Kidney glomerular epithelial cell (primary cell): ENCODE data around the gene DAZAP1.

Source experiments
- DNase-seq: peaks from one replicate; lab custom pipeline; 2025; lab: John Stamatoyannopoulos, UW

Gene DAZAP1

DNA sequence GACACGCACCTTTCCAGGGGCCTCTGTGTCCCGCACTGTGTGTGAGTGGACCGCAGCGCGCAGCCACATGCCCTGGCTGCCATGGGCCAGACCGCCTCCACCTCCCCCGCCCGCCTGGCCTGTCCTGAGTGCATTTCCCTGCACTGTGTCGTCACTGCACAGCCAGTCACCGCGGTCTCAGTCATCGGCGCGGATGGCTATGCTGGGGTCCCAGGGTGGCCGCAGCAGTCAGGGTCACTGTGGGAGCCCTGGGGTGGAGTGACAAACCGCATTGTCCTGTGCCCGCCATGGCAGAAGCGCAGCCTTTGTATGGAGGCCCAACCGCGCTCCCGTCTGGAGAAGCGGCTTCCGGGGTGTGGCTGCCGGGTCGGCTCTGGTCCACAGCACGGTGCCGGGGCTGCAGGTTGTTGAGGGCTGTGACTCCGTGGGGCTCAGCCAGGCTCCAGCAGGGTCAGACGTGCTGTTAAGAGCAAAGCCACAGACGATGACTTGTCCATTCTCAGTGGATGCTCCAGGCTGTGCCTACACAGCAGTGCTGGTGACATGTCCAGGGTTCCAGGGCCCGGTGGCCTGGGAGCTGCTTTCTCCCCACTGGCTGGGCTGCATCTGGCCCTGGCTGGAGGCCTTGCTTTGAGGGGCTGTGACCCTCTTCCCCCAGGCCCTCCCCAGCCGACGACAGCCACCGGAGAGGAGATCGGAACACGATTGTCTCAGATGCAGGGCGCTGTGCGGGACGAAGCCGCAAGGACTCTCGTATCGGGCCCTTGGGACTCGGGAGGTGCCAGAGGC lies 30.0 kb upstream of the DAZAP1 start:
- DNase-seq = no peak

DNA sequence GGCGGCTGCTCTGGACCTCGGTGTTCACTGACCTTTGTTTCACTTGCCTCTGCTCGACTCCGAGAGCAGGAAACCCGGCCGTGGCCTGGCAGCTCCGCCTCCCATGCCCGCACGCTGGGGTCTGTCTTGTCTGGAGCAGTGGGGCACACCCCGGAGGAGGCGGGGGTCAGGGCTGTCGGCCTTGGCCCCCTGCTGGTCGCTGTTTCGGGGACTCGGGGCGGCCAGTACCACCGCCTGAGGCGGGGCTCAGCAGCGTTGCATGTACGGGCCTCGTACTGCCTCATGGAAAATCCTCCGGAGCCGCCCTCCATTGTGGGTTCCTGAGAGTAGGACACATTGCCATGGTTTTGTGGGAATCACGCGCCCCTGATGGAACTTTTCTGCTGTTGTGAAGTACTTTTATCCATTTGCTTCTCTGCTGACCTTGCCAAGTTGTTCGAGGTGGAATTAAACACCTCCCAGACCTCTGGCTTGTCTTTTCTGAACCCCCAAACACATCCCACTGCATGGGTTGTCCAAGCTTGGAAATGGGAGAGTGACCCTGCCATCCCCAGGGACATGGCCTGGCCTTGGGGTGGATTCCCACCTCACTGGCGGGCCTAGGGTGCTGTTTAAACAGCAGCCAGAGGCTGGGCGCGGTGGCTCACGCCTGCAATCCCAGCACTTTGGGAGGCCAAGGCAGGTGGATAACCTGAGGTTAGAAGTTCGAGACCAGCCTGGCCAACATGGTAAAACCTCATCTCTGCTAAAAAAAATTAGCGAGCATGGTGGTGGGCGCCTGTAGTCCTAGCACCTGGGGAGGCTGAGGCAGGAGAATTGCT lies 29.2 kb upstream of the DAZAP1 start:
- no peak for DNase-seq

DNA sequence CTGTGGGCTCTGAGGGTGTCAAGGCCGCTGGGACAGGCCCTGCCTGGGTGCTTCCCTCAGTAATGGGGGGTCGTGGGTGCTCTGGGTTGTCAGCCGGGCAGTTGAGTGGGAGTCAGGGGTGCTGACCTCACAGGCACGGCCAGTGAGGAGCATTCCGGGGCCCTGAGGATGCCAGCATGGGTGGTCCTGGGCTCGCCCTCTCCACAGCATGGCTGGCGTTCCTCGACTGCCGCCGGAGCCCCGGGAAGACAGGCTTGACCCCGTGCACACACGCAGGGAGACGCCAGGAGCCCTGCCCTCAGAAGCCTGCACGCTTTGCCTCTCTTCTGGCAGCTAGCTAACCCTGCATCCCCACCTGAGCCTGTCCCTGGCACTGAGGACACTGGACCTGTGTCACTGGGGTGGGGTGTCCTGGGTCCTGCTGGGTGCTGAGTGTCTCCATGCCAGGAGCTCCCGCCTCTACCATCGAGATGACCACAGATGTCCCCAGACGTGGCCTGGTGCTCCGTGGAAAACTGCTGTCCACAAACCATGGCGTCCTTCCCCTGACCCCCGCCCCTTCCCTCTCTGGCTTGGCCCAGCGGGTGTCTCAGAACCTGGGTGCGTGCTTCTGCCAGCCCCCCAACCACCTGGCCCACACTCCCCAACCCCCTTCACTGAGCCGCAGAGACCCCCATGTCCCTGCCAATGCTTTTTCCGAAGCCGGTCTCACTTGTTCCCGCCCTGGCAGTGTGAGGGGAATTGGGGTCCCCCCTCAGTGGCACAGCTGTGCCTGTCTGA lies 28.1 kb upstream of the DAZAP1 start:
- DNase-seq = no peak

DNA sequence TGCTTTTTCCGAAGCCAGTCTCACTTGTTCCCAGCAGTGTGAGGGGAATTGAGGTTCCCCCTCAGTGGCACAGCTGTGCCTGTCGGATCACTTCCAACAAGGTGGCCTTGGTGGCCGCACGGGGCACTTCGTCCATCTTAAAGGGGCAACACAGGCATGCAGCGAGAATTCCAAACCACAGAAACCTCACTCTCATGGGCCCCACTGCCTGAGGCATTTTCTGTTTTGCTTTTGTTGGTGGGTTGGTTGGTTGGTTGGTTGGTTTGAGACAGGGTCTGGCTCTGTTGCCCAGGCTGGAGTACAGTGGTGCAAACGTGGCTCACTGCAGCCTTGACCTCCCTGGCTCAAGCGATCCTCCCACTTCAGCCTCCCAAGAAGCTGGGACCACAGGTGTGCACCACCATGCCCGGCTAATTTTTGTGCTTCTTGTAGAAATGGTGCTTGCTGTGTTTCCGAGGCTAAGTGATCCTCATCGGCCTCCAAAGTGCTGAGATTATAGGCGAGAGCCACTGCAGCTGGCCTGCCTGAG lies 27.4 kb upstream of the DAZAP1 start:
- no peak for DNase-seq

DNA sequence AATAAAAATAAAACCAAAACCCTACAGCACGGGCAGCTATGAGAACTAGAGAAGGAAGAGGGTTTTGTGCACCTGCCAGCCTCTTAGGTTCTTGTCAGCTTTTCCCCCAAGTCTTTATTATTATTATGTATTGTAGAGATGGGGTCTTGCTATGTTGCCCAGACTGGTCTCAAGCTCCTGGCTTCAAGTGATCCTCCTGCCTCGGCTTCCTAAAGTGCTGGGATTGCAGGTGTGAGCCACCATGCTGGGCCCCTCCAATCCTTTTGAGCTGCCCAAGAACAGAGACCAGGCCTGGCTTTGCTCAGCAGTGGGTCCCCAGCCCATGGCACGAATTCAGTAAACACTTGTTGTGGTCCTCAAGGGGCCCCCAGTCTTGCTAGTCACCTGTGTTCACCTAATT lies 25.1 kb upstream of the DAZAP1 start:
- DNase-seq = no peak

DNA sequence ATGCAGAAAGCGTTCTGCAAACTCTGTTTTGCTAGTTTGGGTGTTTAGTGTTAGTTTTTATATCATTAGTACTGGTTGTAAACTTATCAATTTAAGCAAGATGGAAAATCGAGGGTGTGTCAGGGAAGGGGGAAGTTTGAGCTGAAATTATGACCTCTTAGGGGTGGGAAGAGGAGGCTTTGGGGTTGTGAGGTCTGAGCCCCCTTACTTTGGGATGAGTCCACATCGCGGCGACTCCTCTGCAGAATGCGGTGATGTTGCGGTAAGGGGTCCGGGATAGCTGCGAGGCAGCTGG lies 24.4 kb upstream of the DAZAP1 start:
- DNase-seq = no peak

DNA sequence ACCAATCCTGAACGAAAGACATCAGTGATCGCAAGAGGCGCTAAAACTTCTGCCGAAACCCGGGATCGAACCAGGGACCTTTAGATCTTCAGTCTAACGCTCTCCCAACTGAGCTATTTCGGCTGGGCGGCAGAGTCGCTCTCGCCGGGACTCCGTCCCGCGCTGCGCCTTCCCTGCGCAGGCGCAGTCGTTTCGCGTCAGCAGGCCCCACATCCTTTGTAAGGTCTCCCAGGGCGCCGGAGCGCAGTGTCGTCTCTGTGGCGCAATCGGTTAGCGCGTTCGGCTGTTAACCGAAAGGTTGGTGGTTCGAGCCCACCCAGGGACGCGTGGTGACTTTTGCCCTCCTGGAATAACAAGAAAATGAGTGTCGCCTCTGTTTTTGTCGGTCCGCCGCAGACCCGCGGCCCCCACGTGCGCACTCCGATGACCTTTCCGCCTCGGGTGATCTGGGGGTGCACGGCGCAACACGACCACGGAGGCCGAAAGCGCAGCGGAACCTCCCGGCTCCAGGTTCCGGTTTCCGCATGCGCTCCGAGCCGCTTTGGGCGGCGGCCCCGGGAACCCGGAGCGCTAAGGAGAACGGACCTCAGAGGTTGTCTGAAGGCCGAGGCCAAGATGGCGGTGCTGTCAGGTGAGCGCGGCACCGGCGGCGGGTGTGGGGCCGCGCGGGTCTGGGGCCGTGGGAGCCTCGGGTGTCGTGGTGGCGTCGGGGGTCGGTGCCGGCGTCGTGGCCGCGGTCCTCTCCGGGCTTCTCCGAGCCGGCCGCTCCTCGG lies 23.9 kb upstream of the DAZAP1 start, which contains the start of gene NDUFS7:
NDUFS7 (plus strand) TSS at position 596 of the 773 bp plus-strand sequence; CDS start at position 616, 20 bp downstream.
- peak; percentile 88 for DNase-seq

DNA sequence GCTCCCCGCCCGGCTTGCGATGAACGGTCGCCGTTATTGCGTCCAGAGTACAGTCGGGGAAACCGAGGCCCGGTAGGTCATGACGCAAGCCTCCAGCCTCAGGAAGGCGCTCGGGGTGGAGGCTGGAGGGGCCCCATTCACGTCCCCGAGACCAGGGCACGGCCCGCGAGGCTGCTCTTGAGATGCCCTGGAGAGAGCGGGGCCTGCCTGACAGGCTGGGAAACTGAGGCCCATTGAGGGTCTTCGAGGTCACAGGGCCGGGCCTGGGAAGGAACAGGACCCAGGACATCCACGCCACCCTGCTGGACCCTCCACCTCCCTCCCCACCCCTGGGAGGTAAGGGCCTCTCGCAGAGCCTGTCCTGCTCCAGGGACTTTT lies 23.3 kb upstream of the DAZAP1 start:
- no peak for DNase-seq

DNA sequence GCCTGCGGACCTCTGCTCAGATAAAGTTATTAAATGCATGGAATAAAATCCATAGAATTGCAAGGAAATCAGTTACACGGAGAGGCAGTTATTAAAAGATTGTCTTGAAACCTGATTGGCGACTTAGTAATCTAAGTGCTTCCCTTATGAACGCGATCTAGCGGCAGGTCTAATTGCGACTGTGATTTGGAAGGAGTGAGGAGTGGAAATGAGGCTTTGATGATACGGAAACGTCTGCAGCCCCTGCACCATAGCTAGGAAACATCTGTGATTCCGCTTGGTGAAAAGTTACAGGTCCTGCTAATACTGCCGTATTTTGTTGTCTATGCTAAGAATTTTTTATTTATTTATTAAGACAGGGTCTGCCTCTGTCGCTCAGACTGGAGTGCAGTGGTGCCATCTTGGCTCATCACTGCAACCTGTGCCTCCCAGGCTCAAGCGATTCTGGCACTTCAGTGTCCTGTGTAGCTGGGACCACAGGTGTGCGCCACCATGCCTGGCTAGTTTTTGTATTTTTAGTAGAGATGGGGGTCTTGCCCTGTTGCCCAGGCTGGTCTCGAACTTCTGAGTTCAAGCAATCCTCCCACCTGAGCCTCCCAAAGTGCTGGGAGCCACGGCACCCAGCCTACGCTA lies 22.8 kb upstream of the DAZAP1 start:
- no peak for DNase-seq

DNA sequence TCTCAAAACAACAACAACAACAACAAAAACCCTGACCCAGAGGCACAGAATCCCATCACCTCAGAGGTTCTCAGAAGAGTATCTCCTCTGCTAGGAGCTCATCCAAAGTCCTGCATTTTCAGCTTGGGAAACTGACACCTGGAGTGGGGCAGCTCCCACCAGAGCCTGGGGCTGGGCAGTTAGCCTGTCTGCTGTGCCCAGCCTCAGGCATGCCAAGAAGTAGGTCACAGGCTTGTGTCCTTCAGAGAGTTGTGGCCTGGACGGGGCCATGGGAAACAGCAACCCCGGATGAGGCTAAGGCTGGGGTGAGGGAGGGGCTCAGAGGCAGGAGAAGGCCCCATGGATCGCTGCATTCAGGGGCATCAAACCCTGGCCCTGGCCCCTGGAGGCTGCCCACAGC lies 21.6 kb upstream of the DAZAP1 start:
- no peak for DNase-seq

DNA sequence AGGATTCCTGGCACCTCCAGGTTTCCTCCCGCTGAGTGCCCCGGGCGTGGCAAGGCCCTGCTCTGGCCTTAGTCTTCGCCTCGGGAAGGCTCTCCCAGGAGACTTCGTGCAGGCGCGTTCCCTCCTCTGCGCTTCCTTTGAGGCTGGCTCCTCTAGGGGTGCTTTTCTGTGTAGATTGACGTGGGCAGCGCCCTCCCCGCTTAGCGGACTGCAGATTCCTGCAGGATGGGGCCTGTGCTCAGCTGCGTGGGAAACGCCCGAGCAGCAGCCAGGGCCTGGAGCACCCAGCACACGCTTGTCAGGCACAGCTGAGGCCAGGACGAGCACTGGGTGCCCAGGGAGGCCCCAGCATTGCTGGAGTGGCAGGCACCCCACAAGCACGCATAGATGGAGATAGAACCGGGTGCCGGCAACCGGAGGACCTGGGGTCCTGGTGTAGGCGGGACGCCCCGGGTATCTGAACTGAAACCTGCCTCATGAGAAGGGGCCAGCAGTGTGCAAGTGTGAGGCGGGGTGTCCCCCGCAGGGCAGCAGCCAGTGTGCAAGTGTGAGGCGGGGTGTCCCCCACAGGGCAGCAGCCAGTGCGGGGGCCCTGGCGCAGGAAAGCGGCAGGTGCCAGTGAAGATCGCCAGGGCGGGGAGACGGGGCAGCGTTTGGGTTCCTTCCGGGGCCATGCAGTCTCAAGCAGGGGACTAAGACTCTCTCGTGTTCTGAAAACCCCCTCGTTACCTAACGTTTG lies 20.3 kb upstream of the DAZAP1 start:
- no peak for DNase-seq

DNA sequence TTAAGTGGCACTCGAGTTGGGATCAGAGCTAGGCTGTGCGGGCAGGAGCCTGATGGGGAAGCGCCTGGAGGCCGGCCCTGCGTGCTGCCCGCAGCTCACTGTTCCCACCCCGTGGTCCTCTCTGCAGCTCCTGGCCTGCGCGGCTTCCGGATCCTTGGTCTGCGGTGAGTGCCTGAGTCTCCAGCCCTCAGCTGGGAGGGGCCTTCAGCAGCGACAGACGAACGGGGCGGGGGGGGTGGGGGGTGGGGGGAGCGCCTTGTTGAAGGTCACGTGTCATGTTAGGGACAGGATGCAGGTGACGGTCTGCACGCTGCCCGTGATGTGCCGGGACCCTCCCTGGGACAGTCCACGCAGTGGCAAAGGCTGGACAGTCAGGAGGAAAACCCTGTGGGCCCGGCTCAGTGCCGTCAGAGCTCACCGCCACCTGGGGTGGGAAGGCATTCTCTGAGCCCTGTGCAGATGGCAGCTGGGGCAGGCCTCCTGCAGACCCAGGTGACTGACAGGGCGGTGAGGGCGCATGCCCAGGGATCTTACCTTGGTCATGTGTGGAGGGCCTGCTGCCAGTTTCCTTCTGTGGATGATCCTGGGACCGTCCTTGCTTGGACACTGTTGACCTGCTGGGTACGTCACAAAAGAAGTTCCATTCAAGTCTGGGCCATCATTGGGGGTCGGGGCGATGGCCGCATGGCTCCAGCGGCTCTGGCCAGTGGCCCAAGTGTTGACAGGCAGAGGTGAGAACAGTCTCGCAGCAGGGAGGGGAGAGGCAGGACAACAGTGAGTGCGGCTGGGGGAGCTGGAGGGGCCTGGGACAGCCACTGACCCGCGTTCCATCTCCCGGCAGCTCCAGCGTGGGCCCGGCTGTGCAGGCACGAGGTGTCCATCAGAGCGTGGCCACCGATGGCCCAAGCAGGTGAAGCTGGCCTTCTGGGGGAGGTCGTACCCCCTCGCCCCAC lies 19.4 kb upstream of the DAZAP1 start:
- no peak for DNase-seq

DNA sequence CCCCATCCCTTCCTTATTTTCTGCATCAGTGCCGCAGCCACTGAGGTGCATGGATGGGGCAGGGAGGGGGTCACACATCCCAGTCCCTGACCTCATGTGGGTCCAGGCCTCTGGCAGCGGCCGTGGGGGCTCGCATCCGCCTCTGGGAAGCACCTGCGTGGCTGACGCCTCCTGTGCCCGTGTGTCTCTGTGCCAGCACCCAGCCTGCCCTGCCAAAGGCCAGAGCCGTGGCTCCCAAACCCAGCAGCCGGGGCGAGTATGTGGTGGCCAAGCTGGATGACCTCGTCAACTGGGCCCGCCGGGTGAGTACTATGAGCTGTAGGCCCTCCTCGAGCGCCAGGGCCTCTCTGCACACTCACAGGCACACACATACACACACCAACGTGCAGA lies 18.8 kb upstream of the DAZAP1 start:
- no peak for DNase-seq

DNA sequence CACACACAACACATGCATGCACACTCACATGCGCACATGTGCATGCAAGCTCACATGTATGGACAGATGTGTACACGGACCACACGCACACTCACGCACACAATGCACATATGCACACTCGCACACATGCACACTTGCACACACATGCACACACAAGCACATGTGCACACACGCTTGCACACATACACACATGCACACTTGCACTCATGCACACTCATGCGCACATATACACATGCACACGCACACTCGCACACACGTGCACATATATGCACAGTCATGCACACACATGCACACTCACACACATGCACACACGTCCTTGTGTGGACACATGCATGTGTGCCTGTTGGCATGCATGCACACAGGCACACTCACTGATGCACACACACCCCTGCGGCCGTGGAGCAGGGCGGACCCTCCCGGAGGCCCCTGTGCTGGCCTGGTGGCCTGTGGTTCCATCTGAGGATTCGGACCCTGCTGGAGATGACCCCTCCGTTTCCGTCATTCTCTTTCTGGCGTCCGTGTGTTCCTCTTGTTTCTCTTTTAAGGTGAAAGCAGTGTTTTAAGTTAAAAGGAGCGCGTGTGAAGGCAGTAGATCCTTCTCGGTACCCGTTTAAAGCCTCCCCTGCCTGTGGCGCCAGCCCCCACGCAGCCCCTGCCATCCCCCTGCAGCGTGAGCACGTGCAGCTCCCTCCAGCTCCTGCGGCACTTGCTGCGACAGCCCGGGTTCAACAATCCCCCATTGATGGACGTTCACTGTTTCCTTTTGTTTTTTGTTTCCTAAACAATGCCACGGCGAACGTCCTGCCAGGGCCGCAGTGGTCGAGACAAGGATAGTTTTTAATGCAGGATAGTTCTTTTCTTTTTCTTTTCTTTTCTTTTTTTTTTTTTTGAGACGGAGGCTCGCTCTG lies 18.1 kb upstream of the DAZAP1 start:
- no peak for DNase-seq

DNA sequence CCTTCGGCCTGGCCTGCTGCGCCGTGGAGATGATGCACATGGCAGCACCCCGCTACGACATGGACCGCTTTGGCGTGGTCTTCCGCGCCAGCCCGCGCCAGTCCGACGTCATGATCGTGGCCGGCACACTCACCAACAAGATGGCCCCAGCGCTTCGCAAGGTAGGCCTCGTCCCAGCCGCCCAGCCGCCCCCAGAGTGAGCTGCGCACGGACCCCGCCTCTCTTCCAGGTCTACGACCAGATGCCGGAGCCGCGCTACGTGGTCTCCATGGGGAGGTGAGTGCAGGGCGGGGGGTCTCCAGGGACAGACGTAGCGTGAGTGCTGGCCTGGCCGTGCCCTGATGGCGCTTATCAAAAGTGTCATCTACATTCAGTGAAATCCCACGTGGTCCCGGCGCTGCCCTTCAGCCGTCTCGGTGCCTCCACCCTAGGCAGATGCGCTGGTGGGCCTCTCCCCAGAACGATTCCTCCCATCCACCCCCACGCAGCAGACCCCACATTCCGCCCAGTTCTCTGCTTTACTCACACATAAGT lies 16.4 kb upstream of the DAZAP1 start:
- DNase-seq = no peak

DNA sequence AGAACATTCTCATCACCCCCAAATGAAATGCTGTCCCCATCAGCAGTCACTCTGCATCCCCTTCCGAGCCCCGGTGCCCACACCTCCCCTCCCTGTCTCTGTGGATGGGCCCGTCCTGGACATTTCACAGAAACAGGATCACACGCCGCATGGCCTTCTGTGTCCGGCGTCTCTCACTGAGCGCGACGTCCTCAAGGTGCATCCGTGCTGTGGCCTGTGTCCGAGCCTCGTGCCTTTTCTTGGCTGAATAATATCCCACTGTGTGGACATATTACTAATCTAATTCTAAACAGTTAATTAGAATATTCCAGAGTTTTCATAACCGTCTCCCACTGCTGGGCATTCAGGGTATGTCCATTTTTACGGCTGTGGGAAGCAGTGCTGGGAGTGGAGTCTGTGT lies 15.0 kb upstream of the DAZAP1 start:
- DNase-seq = no peak

DNA sequence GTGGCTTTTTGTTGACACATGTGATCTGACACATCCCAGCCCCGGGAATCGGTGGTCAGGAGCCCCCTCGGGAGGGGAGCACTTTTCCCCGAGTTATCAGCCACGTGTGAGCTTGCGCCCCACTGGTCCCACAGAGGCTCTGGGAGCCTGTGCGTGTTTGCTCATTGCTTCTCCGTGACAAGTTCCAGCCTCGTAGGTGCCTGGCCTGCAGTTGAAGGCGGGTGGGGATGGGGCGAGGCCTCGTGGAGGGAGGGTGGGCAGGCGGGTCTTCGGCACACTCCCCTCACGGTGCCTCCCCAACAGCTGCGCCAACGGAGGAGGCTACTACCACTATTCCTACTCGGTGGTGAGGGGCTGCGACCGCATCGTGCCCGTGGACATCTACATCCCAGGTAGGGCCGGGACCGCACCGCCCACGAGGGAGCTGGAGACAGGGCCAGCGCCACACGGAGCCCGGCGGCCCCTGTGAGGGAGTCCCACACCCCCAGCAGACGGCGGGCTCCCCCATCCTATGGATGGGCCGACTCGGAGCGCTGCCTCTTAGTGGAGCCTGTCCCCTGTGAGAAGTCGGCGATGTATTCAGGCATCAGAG lies 14.4 kb upstream of the DAZAP1 start:
- no peak for DNase-seq

DNA sequence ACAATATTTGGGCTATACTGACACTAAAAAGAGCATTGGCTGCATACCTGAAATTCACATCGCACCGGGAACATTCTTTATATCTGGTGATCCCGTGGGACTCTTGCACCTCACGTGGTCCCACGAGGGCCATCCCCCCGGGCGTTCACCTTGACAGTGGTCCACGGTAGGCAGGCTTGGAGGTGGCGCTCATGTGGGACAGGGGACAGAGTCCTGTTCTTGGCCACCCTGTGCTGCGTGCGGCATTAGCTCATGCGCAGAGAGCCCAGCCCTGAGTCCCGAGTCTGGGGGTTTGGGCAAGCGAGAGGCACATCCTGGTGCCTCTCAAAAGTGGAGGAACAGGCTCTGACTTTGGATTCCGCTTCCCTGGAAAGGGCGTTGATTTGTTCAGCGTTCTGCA lies 13.5 kb upstream of the DAZAP1 start:
- no peak for DNase-seq
